ENCODE data around the gene TBC1D2B.
A peak's percentile ranks its signal among the peaks of the same experiment; 100 is the strongest.
"Not testable (repeated sequence)": the region's sequence is repeated elsewhere in the genome, so short reads cannot be mapped to it uniquely, and the experiment has no call there.

TBC1D2B gene

GRCh38 chr15:77969055-77969454 is 108.5 kb downstream of the TBC1D2B start:
- no peak overlapping the region for H3K27ac ChIP-seq
- TF ChIP-seq CTCF (conservative IDR thresholded peaks at IDR 0.05), result no peak
- TF ChIP-seq ZFX (IDR thresholded peaks at IDR 0.05), result no peak

- no peak overlapping the region for H3K27ac ChIP-seq
- TF ChIP-seq CTCF (conservative IDR thresholded peaks at IDR 0.05) (no peak), ZFX (IDR thresholded peaks at IDR 0.05) (no peak)
Measured at GRCh38 chr15:77967798-77968197, 109.7 kb downstream of the TBC1D2B start.

GRCh38 chr15:77967235-77967615 is 110.3 kb downstream of the TBC1D2B start:
- TF ChIP-seq CTCF (conservative IDR thresholded peaks at IDR 0.05), result 0 out of 2 replicates have a peak, but pooled peaks have one; percentile 14
- H3K27ac ChIP-seq, result not testable (repeated sequence)

- TF ChIP-seq CTCF (conservative IDR thresholded peaks at IDR 0.05), result peak; percentile 95
- no peak for TF ChIP-seq ZFX (IDR thresholded peaks at IDR 0.05)
Measured at GRCh38 chr15:77966540-77967234, 110.8 kb downstream of the TBC1D2B start.

GRCh38 chr15:77964193-77964592 is 113.3 kb downstream of the TBC1D2B start:
- no peak overlapping the region for H3K27ac ChIP-seq
- no peak for TF ChIP-seq ZFX (IDR thresholded peaks at IDR 0.05)
- no peak for TF ChIP-seq CTCF (conservative IDR thresholded peaks at IDR 0.05)

More at GRCh38 chr15:77966540-77967234, 110.8 kb downstream of the TBC1D2B start:
- no peak overlapping the region for H3K27ac ChIP-seq

GRCh38 chr15:77959432-77959879 is 118.1 kb downstream of the TBC1D2B start:
- no peak overlapping the region for H3K27ac ChIP-seq
- no peak for TF ChIP-seq ZFX (IDR thresholded peaks at IDR 0.05)
- TF ChIP-seq CTCF (conservative IDR thresholded peaks at IDR 0.05), result peak; percentile 98

- H3K27ac ChIP-seq, result not testable (repeated sequence)
Measured at GRCh38 chr15:77958716-77959431, 118.6 kb downstream of the TBC1D2B start.

- not testable (repeated sequence) for H3K27ac ChIP-seq
Measured at GRCh38 chr15:77958021-77958420, 119.5 kb downstream of the TBC1D2B start.

GRCh38 chr15:77953926-77954325 is 123.6 kb downstream of the TBC1D2B start:
- not testable (repeated sequence) for H3K27ac ChIP-seq

GRCh38 chr15:77952928-77953446 is 124.5 kb downstream of the TBC1D2B start:
- H3K27ac ChIP-seq, result not testable (repeated sequence)

GRCh38 chr15:77951105-77951786 is 126.3 kb downstream of the TBC1D2B start:
- H3K27ac ChIP-seq, result not testable (repeated sequence)

- not testable (repeated sequence) for H3K27ac ChIP-seq
Measured at GRCh38 chr15:77950470-77950869, 127.0 kb downstream of the TBC1D2B start.
